K562 (cell line): ENCODE data around the gene WWOX.

Experiments
- CEBPB ChIP-seq: fragments of 450-650 bp; IDR thresholded peaks from 2 replicates; pipeline ENCODE4 v1.6.1; 2016; ENCODE audit warnings: missing genetic modification characterization, missing compliant biosample characterization
- EZH2 ChIP-seq: IDR thresholded peaks from 2 replicates; pipeline ENCODE4 v1.6.1; 2012; ENCODE audit warnings: low read depth, mild to moderate bottlenecking, inconsistent platforms, low read length, borderline replicate concordance
- FOS ChIP-seq: IDR thresholded peaks from 3 replicates; pipeline ENCODE4 v1.6.1; 2011; ENCODE audit not compliant: insufficient read length; ENCODE audit errors: extremely low read depth
- GATAD2A ChIP-seq: fragments of 450-650 bp; IDR thresholded peaks from 2 replicates; pipeline ENCODE4 v1.6.1; 2017
- POLR2A ChIP-seq: fragments of 450-650 bp; conservative IDR thresholded peaks from 2 replicates; pipeline ENCODE4 v1.6.1; 2016
- RBBP5 ChIP-seq: fragments of 200-600 bp; sonication (generic); IDR thresholded peaks from 2 replicates; pipeline ENCODE4 v1.6.1; 2012; ENCODE audit warnings: borderline replicate concordance, mild to moderate bottlenecking, low read length, control low read depth, inconsistent platforms; ENCODE audit not compliant: insufficient read depth, poor library complexity, severe bottlenecking
- RFX5 ChIP-seq: IDR thresholded peaks from 2 replicates; pipeline ENCODE4 v1.6.1; 2011; ENCODE audit warnings: low read depth, mild to moderate bottlenecking, improper control_type of control experiment, low read length
- ZNF644 ChIP-seq: fragments of 200-800 bp; sonication (Bioruptor generic); IDR thresholded peaks from 2 replicates; pipeline ENCODE4 v1.6.1; 2016; ENCODE audit warnings: low read depth, missing genetic modification characterization, missing compliant biosample characterization
- ZNF75A ChIP-seq: fragments of 450-650 bp; formaldehyde crosslinking; IDR thresholded peaks from 2 replicates; pipeline ENCODE4 v1.4.0; 2020; ENCODE audit warnings: mild to moderate bottlenecking
- TF ChIP-seq, protein P1 (sequence below), 2 experiments: IDR thresholded peaks in 1 of 2; conservative IDR thresholded peaks in 1 of 2; 2 replicates each; pipeline ENCODE4 v1.6.1; 2016; ENCODE audit warnings: low read depth in 2 of 2, mild to moderate bottlenecking in 1 of 2, missing compliant biosample characterization in 1 of 2, missing genetic modification characterization in 1 of 2, moderate library complexity in 1 of 2

DNA sequence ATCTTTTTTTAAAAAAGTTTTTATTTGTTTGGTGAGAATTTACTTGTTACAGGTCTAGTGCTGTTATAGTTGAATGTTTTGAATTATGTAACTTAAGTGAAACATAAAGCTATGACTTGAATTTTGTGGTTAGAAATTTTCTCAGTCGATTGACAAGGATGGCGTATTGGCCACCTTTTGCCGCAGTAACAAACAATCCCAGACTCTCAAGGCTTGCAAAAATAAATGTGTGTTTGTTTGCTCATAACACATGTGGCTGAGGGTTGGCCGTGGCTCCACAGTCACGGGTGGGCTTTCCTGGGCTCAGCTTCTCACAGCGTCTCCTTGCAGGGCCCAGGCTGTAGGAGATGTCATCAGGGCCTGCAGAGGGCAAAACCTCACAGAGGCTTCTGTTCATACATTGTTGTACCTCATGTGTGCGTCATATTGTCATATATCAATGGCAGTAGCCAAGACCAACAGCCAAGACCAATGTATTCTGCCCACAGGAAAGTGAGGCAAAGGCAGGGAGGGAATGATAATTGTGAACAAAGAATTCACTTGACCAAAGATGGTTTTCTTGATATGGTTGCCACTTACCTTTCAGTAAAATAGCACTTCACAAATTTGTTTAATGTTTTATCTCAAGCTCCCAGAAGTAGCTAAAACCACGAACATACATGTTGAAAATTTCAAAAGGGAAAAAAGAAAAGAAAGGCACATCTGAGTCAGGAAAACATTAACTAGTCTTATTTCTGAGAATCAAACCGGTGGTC lies 93.5 kb downstream of the WWOX start:
- TF ChIP-seq, protein P1, sequence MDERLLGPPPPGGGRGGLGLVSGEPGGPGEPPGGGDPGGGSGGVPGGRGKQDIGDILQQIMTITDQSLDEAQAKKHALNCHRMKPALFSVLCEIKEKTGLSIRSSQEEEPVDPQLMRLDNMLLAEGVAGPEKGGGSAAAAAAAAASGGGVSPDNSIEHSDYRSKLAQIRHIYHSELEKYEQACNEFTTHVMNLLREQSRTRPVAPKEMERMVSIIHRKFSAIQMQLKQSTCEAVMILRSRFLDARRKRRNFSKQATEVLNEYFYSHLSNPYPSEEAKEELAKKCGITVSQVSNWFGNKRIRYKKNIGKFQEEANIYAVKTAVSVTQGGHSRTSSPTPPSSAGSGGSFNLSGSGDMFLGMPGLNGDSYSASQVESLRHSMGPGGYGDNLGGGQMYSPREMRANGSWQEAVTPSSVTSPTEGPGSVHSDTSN (CRISPR knock-in tag; IDR thresholded peaks at IDR 0.05; ENCODE audit: low read depth): no peak
- TF ChIP-seq, protein P1 (tag; conservative IDR thresholded peaks at IDR 0.05; ENCODE audit: low read depth): no peak
- TF ChIP-seq EZH2 (no peak), POLR2A (no peak), ZNF75A (CRISPR knock-in tag) (no peak), ZNF644 (tag) (no peak), GATAD2A (no peak), CEBPB (tag) (no peak), FOS (no peak), RBBP5 (no peak), RFX5 (no peak)
